Esophagus squamous epithelium (tissue), 5 donors: ENCODE data around the gene CLTA. TPM values are rescaled to one million over a fixed set of nuclear protein-coding genes. Genes with fewer than 3 reads are reported as not detected.
"Not testable (repeated sequence)": the region's sequence is repeated elsewhere in the genome, so short reads cannot be mapped to it uniquely, and the experiment has no call there.

Experiments
- DNase-seq: peaks from one replicate; lab custom pipeline; 2025; lab: John Stamatoyannopoulos, UW
- H3K27ac ChIP-seq, 4 donors: fragments of 200-600 bp; sonication (generic); one replicate each; pipeline ENCODE4 v1.5.1; 2016 to 2019; ENCODE audit warnings: mild to moderate bottlenecking in 1 of 4
- H3K27me3 ChIP-seq, 4 donors: fragments of 200-600 bp; sonication (generic); 1 replicate in 3 of 4; 2 replicates in 1 of 4; pipeline versions ENCODE4 v1.5.1 to v1.6.0; 2017 to 2021; ENCODE audit warnings: antibody characterized with exemption in 1 of 4
- H3K36me3 ChIP-seq, 3 donors: fragments of 200-600 bp; sonication (generic); one replicate each; pipeline ENCODE4 v1.5.1; 2016 to 2019
- H3K4me1 ChIP-seq, 3 donors: fragments of 200-600 bp; sonication (generic); one replicate each; pipeline ENCODE4 v1.5.1; 2017 to 2019
- H3K4me3 ChIP-seq, 4 donors: fragments of 200-600 bp; sonication (generic); 1 replicate in 3 of 4; 2 replicates in 1 of 4; pipeline ENCODE4 v1.5.1; 2016 to 2019; ENCODE audit warnings: mild to moderate bottlenecking in 2 of 4, moderate library complexity in 1 of 4
- H3K9me3 ChIP-seq, 3 donors: fragments of 200-600 bp; sonication (generic); one replicate each; pipeline ENCODE4 v1.5.1; 2016 to 2019
- POLR2A ChIP-seq, 4 donors: fragments of 450-650 bp; IDR thresholded peaks; one replicate each; pipeline ENCODE4 v1.6.1; 2017; ENCODE audit warnings: antibody characterized with exemption in 4 of 4, mild to moderate bottlenecking in 4 of 4, moderate library complexity in 3 of 4
- whole genome bisulfite sequencing, 2 donors: methylation state at CpG; one replicate each; pipeline ENCODE4 v1.1.5; 2018; 5-methylcytosine and 5-hydroxymethylcytosine counted together
- intact Hi-C: fragments of 100-400 bp; cut with DNase I; formaldehyde crosslinking; loops from one replicate; pipeline ENCODE4 v1.15.0; 2022
- total RNA-seq, 4 donors: library from RNA; depleted of rRNA; stranded (reverse); fragments of >200 nt; gene quantifications; one replicate each; pipeline ENCODE4 v1.1.0, GENCODE V29; 2016
- TF ChIP-seq, protein P1 (sequence below), 6 experiments: fragments of 450-650 bp in 4 of 6; fragments of 200-600 bp in 2 of 6; sonication (generic) in 2 of 6; IDR thresholded peaks; one replicate each; pipeline ENCODE4 v1.5.1; 2016 to 2019; ENCODE audit warnings: antibody characterized with exemption in 6 of 6, mild to moderate bottlenecking in 4 of 6, moderate library complexity in 4 of 6
- donor health status: DM: yes; HTN: yes; CAD: no.

Gene CLTA
- total RNA-seq, 4 donors from 2014 or later: 165 to 215 (median 167) TPM

DNA sequence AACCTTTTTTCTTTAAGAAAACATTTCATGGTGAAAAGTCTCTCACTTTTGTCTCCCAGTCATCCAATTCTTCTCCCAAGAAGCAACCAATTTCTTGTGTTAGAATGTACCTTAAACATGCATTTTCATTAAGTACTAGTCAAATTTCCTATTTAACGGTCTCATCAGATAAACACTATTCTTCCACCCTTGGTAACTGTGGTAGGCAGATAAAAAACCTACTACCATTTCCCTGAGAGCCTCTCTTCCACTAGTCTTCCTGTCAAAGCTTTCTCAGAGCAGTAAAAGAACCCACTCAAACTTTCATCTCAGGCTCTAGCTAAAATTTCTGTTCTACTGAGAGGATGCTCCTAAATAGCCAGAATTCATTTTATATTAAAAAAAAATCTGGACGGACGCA lies 56.6 kb downstream of the CLTA start:
- peaks cover 0 to 51% (median 0%) of the 10 kb centered on the region in 3 donors for H3K36me3 ChIP-seq
- DNase-seq: no peak
- peaks cover 0 to 30% (median 0%) of the 10 kb centered on the region in 3 donors for H3K4me1 ChIP-seq
- H3K27ac ChIP-seq: no peak overlapping the region
- no peaks in the 10 kb centered on the region for H3K9me3 ChIP-seq
- intact Hi-C loops: loop anchor here (5.0 kb wide), 1 partner anchor 80 kb away; no protein-coding TSS in a partner anchor
- 91 to 99% methylated on average over 3 of the region's 3 CpGs for WGBS, 2 donors
- H3K27me3 ChIP-seq: no peaks in the 10 kb centered on the region
- TF ChIP-seq, protein P1, sequence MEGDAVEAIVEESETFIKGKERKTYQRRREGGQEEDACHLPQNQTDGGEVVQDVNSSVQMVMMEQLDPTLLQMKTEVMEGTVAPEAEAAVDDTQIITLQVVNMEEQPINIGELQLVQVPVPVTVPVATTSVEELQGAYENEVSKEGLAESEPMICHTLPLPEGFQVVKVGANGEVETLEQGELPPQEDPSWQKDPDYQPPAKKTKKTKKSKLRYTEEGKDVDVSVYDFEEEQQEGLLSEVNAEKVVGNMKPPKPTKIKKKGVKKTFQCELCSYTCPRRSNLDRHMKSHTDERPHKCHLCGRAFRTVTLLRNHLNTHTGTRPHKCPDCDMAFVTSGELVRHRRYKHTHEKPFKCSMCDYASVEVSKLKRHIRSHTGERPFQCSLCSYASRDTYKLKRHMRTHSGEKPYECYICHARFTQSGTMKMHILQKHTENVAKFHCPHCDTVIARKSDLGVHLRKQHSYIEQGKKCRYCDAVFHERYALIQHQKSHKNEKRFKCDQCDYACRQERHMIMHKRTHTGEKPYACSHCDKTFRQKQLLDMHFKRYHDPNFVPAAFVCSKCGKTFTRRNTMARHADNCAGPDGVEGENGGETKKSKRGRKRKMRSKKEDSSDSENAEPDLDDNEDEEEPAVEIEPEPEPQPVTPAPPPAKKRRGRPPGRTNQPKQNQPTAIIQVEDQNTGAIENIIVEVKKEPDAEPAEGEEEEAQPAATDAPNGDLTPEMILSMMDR (IDR thresholded peaks at IDR 0.05): no peak
- TF ChIP-seq POLR2A (IDR thresholded peaks at IDR 0.05): no peak
- no peak overlapping the region for H3K4me3 ChIP-seq

DNA sequence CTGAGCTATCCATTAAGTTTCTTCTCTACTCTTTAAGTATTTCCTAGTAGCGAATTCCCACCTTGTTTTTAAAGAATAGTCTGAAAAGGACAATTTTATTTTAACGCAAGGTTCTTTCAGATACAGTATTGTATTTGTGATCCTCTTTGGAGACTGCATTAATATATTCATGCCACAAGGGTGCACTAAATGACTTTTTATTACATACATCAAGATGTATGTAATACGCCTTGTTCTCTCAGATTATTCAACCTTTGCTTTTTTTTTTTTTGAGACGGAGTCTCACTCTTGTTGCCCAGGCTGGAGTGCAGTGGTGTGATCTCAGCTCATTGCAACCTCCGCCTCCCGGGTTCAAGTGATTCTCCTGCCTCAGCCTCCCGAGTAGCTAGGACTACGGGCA lies 57.3 kb downstream of the CLTA start:
- H3K27me3 ChIP-seq, H3K4me3 ChIP-seq, H3K9me3 ChIP-seq, H3K27ac ChIP-seq, DNase-seq: not testable (repeated sequence)
- H3K4me1 ChIP-seq: peaks cover 0 to 34% (median 0%) of the 10 kb centered on the region in 3 donors
- TF ChIP-seq, protein P1 (IDR thresholded peaks at IDR 0.05): peak in 5 of 6 experiments; percentile 38 to 71 (median 48)
- intact Hi-C loops: loop anchor here (5.0 kb wide), 1 partner anchor 79 kb away; no protein-coding TSS in a partner anchor
- 58 to 65% methylated on average over 8 of the region's 8 CpGs for WGBS, 2 donors
- H3K36me3 ChIP-seq: peaks cover 0 to 44% (median 0%) of the 10 kb centered on the region in 3 donors

DNA sequence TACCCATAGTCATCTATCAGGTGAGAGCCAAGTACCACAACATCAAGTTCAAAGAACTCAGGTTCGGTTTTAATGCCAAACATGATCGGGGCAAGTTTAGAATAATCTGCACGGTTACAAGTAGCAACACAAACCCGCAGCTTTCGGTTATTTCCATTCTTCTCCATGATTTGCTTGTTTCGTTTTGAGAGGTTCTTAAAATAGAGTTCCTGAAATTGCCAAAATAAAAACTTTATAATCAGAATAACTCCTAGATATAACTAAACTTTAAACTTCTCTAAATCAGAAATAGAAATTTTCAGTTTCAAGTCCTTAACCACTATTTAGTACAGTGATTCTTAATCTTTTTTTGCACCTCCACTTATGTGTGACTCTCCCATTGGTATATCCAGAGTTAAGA lies 58.5 kb downstream of the CLTA start:
- H3K4me1 ChIP-seq: peaks cover 0 to 34% (median 0%) of the 10 kb centered on the region in 3 donors

DNA sequence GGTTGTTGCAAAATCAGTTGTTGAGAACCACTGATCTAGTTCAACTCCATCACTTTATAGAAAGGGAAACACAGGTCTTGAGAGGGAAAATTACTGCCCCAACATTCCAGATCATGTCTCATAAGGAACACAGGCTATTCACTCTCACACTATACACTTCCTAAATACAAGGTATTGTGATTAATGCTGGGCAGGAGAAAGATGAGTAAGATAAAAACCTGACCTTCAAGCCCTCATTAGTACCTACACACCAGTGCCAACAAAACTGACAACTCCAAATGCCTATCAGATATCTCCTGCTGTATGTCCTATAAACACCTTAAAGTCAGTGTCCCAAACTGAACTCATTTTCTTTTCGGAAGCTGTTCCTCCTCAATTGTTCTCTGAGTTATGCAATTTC lies 59.4 kb downstream of the CLTA start:
- Histone ChIP-seq H3K27me3 (no peaks in the 10 kb centered on the region), H3K27ac (peak overlapping the region in 2 of 4 donors; percentile 49 to 53), H3K4me1 (peaks cover 0 to 34% (median 0%) of the 10 kb centered on the region in 3 donors), H3K4me3 (no peak overlapping the region), H3K9me3 (no peaks in the 10 kb centered on the region), H3K36me3 (peaks cover 0 to 25% (median 0%) of the 10 kb centered on the region in 3 donors)
- TF ChIP-seq POLR2A (IDR thresholded peaks at IDR 0.05): no peak
- TF ChIP-seq, protein P1 (IDR thresholded peaks at IDR 0.05): no peak
- intact Hi-C loops: no loop called here
- WGBS, 2 donors: 54 to 79% methylated on average over 1 of the region's 1 CpG
- DNase-seq: no peak

More for the DNA sequence above, 58.5 kb downstream of the CLTA start:
- 32 to 52% methylated on average over 6 of the region's 6 CpGs for WGBS, 2 donors
- no peaks in the 10 kb centered on the region for H3K27me3 ChIP-seq
- peaks cover 0 to 33% (median 0%) of the 10 kb centered on the region in 3 donors for H3K36me3 ChIP-seq
- intact Hi-C loops: loop anchor here (5.0 kb wide), 1 partner anchor 78 kb away; no protein-coding TSS in a partner anchor
- no peak overlapping the region for H3K4me3 ChIP-seq
- DNase-seq: no peak
- H3K9me3 ChIP-seq: no peaks in the 10 kb centered on the region
- TF ChIP-seq POLR2A (IDR thresholded peaks at IDR 0.05): no peak
- H3K27ac ChIP-seq: peak overlapping the region in 2 of 4 donors; percentile 3 to 53

DNA sequence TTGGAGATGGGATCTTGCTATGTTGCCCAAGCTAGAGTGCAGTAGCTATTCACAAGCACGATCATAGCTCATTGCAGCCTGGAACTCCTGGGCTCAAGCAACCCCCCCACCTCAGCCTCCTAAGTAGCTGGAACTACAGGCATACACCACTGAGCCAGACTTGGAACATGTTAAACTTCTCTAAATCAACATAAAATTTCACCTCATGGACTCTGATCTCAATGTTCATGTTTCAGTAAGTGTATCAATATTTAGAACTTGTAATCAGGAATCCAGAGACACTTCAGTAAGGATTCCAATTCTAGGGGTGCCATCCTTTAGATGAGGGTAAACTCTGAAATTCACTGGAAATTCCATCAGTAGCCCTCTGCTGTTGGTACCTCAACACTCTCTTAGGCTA lies 60.7 kb downstream of the CLTA start:
- TF ChIP-seq, protein P1 (IDR thresholded peaks at IDR 0.05): no peak
- H3K9me3 ChIP-seq: no peaks in the 10 kb centered on the region
- H3K36me3 ChIP-seq: peaks cover 0 to 11% (median 0%) of the 10 kb centered on the region in 3 donors
- intact Hi-C loops: no loop called here
- 92 to 100% methylated on average over 1 of the region's 1 CpG for WGBS, 2 donors
- H3K27ac ChIP-seq: no peak overlapping the region
- DNase-seq: no peak
- H3K4me3 ChIP-seq: no peak overlapping the region
- H3K4me1 ChIP-seq: peaks cover 0 to 36% (median 0%) of the 10 kb centered on the region in 3 donors
- H3K27me3 ChIP-seq: no peaks in the 10 kb centered on the region
